Medulla oblongata (tissue), 1 donor: ENCODE results near the gene MARCHF10.

Experiments used
- DNase-seq: peaks from one replicate; pipeline ENCODE4 v3.0.0-alpha.2; 2015; ENCODE audit errors: extremely low spot score

The MARCHF10 gene

DNA sequence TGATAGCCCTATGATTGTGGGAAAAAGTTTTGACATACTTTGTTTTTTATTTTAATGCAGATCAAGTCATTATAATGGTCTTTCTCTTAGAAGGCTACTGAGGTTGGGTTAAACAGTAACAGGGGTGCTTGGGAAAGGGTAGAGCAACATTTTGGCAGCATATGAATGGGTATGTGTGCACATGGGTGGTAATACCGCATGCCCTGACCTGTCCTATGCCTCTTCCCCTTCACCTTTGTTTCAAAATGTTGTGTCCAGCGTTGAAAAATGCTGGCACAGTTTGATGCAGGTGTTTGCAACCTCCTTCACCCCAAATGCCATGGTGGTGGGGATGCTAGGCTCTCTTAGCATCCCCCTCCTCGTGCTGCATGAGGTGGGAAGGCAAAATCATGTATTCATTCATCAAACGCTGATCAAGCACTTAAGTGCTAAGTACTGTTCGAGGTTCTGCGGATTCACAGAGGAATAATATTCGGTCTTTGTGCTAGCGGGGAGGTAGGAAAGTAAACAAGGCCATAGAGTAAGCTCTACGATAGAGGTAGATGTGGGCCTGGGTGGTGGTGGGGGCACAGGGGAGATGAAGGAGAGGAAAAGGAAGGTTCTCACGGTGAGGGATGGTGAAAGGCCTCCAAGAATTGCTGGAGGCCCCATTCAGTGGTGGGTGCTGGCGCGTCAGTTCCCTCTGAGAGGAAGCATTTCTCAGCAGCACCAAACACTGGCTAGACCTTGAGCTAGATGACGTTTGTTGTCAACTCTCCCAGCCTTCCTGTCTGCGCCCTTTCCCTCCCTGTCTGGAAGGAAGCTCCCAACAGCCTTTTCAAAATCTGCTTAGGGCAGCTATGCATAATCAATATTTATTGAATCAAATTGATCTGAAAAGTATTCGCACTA, 13.3 kb upstream of the MARCHF10 start:
- no peak for DNase-seq

GRCh38 chr17:62819511-62820221, 11.6 kb upstream of the MARCHF10 start:
- DNase-seq, result peak; percentile 30

DNA sequence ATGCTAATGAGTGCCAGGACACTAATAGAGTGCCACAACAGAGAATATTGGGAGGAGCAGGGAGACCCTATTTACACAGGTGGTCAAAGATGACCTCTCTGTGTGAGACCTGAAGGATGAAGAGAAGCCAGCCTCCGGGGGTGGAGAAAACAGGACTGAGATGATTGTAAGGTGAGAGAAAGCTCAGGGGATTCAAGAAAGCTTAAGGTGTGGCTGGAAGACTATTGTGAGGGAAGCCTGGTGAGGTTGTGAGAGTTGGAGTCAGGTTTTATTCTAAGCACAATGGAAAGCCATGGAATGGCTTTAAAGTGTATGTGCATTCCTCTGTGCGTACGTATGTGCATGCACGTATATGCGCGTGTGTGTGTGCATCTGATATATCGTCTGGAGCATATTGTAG, 10.4 kb upstream of the MARCHF10 start:
- no peak for DNase-seq

GRCh38 chr17:62816282-62816839, 8.2 kb upstream of the MARCHF10 start:
- no peak for DNase-seq

- no peak for DNase-seq
Observed at GRCh38 chr17:62809656-62810055, 1.5 kb upstream of the MARCHF10 start.

- no peak for DNase-seq
Observed at GRCh38 chr17:62808576-62808970, 459 bp upstream of the MARCHF10 start.

DNA sequence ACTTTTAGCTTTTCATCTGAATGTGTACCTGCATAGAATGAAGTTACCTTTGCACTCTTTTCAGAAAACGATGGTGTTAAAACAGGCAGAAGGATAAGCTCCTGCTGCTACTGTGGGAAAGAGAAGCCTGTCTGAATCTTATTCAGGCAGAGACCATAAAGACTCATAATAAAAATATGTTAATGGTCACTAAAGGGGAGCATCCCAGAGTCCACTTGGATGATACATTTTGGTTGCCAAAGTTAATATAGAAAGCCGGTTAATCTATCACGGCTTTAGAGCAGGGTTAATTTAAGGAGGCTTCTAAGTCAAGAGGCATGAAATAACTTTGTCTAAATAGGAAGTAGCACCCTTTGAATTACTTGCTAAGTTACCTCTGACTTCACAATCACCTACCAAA, 2.9 kb downstream of the MARCHF10 start:
- no peak for DNase-seq

- no peak for DNase-seq
Observed at GRCh38 chr17:62804822-62805221, 3.3 kb downstream of the MARCHF10 start.

DNA sequence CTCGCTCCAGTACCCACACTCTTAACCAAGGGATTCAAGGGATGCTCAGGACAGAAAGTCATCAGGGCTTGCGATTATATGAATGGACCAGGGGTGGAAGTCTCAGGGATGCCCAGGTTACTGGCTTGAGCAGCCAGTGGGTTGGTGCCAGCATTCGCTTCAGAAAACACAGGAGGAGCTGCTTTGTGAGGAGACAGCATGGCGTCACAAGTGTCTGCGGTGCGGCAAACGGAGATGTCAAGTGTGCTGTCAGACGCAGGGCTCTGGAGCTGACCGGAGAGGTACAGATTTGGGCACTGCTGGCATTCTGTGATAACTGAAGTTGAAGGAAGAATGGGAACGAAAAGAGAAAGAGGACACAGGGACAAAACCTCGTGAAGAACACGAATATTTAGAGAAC, 4.1 kb downstream of the MARCHF10 start:
- no peak for DNase-seq

DNA sequence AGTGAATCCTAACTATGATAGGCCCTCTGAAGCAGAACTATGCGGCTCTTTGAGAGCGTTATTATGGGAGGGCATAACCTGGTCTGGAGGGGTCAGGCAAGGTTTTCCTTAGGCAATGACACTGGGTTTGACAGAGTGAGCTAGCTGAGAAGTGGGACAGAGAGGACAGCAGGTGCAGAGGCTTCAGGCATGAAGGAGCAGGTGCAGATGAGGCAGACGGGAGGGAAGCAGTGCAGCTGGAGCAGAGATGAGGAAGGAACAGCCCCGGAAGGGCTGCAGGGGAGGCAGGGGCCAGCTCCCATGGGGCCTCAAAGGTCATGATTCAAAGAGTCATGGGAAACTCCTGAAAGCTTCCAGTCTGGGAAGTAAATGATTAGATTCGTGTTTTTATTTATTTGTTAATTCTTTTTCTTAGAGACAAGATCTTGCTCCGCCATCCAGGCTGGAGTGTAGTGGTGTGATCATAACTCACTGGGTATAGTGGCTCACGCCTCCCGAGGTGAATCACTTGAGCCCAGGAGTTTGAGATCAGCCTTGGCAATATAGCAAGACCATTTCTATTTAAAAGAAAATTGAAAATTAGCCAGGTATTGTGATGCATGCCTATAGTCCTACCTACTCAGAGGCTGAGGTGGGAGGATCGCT, 5.4 kb downstream of the MARCHF10 start:
- DNase-seq, result no peak

DNA sequence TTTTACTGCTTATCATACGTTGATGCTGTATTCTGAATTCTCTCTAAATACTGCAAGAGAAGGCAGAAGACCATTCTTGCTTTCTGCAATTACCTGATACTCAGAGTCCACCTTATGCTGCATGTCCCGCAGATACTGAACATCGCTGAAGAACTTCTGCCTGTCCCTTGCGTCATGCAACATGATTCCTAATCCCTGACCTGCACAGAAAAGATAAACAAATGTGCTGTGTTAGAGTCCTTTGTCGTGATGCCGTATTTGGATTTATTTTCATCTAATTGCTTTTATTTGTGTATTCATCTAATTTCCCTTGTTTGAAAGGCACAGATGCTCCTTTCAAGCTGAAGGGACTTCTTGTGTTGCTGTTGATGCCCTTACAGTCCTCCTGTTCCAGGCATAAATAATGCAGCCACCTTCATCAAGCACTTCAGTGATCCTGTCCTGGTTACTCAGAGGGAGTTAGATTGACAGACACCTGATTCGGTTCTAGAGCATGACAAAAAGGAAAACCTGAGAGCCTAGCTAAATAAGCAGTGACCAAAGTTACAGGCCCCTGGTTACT, 6.5 kb downstream of the MARCHF10 start:
- no peak for DNase-seq

DNA sequence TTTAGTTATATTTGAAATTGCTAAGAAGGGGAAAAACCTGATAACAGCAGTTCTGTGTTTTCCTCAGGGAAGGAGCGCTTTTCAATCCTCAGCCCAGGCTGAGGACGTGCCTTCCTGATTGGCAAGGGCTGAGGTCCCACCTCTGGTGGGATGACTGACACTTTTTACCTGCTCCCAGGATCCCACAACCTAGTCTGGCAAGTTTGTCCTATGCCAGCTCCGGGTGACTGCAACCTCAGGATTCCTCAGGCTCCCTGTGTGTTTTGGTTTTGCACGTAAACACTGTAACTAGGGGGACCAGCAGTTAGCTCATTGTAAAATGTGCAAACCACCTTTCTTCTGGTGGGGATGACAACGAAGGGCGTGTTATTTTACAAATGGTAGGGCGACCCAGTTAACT, 7.5 kb downstream of the MARCHF10 start:
- no peak for DNase-seq

- no peak for DNase-seq
Observed at GRCh38 chr17:62797959-62798358, 10.2 kb downstream of the MARCHF10 start.

DNA sequence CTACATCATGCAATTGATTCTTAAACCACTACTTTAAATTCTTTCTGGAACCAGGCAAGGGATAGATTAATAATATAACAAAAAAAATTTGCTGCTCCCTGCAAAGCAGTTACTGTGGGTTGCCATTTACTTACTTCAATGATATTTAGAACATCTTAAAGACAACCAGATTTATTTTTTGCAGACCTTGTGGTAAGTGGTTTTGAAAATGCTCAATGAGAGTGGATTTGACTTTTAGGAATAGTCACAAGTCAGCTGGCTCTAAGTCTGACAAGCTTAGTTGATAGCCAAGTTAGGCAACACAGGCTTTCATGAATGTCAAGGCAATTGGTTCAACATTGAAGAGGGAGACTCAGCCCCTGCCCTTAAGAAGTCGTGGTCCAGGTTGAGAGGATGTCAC, 11.8 kb downstream of the MARCHF10 start:
- DNase-seq, result no peak

DNA sequence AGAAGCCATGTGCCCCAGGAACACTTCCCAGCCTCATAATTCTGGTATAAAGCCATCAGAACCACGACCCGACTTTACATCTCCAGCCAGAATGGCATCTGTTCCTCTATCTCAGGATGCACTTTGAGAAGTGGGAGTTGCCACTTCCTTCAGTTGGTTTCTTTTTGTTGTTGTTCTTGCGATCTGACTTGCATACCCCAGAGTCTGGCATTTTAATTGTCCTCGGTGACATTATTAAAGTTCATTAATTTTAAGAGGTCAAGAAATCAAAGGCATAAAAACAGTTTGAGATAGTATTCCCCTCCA, 13.5 kb downstream of the MARCHF10 start:
- DNase-seq, result peak; percentile 19

DNA sequence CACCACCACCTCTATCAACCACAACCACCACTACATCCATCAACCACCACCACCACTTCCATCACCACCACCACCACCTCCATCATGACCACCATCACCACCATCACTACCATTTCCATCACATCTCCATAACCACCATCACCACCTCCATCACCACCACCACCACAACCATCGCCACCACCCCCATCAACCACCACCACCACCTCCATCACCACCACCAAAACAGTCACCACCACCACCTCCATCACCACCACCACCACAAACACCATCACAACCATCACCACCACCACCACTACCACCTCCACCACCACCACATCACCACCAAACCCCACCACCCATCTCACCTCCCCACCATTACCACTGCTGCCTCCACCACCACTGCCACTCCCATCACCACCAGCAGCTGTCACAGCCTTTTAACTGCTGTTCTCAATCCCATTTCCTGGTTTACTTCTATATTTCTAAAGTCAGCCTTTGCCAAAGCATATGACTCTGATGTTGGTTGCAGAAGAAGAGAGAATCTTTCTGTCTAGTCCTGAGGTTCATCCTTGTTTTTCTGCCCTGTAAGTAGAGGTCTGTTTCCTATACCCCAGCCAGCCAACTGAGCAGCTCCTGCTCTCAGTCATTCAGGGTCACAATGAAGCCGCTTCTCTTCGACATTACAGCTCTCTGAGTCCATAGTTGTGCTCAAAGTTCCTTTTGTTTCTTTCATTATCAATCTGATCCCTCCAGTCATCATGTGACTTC, 14.0 kb downstream of the MARCHF10 start:
- peak; percentile 3 for DNase-seq

DNA sequence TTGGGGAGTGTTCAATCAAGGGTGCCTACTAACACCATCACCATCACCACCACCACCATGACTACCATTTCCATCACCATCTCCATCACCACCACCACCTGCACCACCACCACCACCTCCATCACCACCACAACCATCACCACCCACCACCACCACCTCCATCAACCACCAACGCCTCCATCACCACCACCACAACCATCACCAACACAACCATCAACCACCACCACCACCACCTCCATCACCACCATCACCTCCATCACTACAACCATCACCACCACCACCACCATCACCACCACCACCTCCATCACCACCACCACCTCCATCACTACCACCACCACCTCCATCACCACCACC, 15.7 kb downstream of the MARCHF10 start:
- DNase-seq, result no peak

DNA sequence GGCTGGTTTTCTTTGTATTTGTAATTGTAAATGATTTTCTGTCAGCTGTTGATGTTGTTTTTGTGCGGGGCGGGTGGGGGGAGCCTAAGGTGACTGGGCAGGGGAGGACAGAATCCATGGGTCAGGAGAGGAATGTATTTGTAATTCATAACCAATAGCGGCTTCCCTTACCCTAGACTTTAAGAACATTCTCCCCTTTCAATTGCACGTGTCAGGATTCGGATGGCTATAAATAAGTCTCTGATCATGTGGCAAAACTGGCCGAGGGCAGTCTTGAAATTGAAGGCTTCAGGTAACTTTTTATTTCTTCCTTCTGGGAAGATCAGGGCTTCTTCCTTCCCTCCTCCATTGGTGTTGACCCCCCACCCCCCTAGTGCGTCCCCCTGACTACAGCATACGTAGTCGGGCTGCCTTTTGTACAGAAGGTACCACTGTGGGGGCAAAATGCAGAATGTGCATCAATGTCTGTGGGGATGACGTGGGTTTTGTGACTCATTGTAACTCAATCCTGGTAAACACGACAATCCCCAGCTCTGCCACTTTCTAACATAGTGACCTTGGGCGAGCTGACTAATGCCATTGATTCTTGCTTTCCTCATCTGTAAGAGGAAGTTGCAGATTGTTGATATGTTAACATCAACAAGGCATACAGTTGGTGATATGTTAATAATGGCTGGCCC, 16.2 kb downstream of the MARCHF10 start:
- no peak for DNase-seq

DNA sequence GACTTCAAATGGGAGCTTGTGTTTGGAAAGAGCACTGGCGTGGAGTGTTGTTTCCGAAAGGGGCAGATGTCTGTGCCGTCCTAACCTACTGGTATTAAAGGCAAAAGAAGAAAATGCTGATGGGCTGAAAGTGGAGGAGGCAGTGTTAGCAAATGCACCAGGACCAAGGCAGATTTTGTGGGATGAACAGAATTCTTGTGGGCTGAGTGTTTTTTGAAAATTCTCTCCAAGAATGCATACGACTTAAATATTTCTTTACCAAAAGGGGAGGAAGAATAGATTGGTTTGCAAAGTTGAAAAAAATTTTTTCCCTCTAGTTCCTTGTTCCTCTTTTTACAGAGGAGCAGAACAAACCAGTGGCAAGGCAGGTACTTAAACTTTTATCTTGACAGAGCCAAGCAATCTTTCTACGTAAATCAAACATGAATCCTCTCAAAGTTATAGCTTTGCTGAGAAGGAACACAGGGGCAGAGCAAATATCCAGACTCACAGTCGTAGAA, 16.8 kb downstream of the MARCHF10 start:
- no peak for DNase-seq

DNA sequence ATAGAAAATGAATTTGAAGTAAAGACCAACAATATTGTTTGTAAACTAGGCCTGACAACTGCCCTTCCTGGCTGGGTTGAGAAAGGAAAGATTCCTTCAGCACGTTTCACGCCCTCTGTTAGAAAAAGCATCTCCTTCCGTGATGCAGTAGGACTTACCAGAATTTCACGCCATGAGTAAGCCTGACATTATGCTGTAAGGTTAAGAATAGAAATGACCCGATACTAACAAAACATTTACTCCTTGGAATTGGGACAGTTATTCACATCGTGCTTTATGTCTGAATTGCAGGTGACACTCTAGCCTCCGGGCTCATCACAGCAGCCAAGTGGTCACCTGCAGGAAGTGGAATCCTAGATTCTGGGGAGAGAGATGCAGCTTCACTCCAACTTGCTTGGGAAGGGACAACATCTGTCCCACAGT, 17.5 kb downstream of the MARCHF10 start:
- no peak for DNase-seq

- DNase-seq, result no peak
Observed at GRCh38 chr17:62787366-62787765, 20.7 kb downstream of the MARCHF10 start.
